Mucosa of rectum (tissue), 2 donors: ENCODE data around the gene CFAP47.
"Not testable (repeated sequence)": the region's sequence is repeated elsewhere in the genome, so short reads cannot be mapped to it uniquely, and the experiment has no call there.

ENCODE experiments used
- H3K27ac ChIP-seq, 2 donors: one replicate each; pipeline ENCODE4 v1.7.0; 2013; ENCODE audit warnings: inconsistent platforms in 2 of 2, low read depth in 2 of 2, low read length in 2 of 2
- H3K27me3 ChIP-seq, 2 donors: one replicate each; pipeline ENCODE4 v1.7.0; 2013; ENCODE audit warnings: low read length in 2 of 2; ENCODE audit not compliant: control insufficient read depth in 2 of 2, insufficient read depth in 2 of 2
- H3K36me3 ChIP-seq, 2 donors: one replicate each; pipeline ENCODE4 v1.7.0; 2013; ENCODE audit warnings: low read length in 2 of 2; ENCODE audit not compliant: control insufficient read depth in 2 of 2, insufficient read depth in 2 of 2
- H3K4me1 ChIP-seq, 2 donors: one replicate each; pipeline ENCODE4 v1.7.0; 2013; ENCODE audit warnings: low read length in 2 of 2, mild to moderate bottlenecking in 1 of 2; ENCODE audit not compliant: control insufficient read depth in 2 of 2, insufficient read depth in 2 of 2
- H3K4me3 ChIP-seq, 2 donors: one replicate each; pipeline ENCODE4 v1.7.0; 2013; ENCODE audit warnings: low read length in 2 of 2
- H3K9ac ChIP-seq, 2 donors: one replicate each; pipeline ENCODE4 v1.7.0; 2013; ENCODE audit warnings: low read length in 2 of 2, low read depth in 1 of 2, mild to moderate bottlenecking in 1 of 2
- H3K9me3 ChIP-seq, 2 donors: one replicate each; pipeline ENCODE4 v1.7.0; 2013; ENCODE audit warnings: low read length in 2 of 2; ENCODE audit not compliant: control insufficient read depth in 2 of 2
- donor health status: healthy.
- donor health status: Normal muscosa, but diverticular disease.

The CFAP47 gene

GRCh38 chrX:36075009-36075408, 155.5 kb downstream of the CFAP47 start:
- H3K4me1 ChIP-seq, H3K9me3 ChIP-seq, H3K4me3 ChIP-seq: not testable (repeated sequence)

DNA sequence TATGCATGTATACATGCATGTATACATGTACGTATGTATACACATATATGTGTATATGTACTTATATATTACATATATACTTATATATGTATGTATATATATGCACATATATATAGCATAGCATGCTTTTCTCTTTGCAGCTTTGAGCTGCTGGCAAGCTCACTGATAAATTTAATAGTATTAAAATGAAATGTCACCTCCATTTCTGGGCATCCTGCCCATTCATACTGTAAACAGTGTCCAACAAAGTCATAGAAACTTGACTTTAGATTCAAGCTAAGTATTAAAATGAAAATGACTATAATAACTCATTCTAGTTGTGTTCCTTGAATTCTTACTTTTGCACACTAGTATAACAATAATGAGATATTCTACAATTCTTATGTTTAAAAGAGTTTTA, 163.7 kb downstream of the CFAP47 start:
- Histone ChIP-seq H3K36me3 (no peaks in the 10 kb centered on the region), H3K27ac (no peak overlapping the region), H3K9ac (no peak overlapping the region), H3K4me1 (no peaks in the 10 kb centered on the region), H3K4me3 (no peak overlapping the region), H3K9me3 (no peaks in the 10 kb centered on the region), H3K27me3 (no peaks in the 10 kb centered on the region)

More at GRCh38 chrX:36075009-36075408, 155.5 kb downstream of the CFAP47 start:
- not testable (repeated sequence) for H3K27me3 ChIP-seq, H3K36me3 ChIP-seq, H3K9ac ChIP-seq, H3K27ac ChIP-seq

DNA sequence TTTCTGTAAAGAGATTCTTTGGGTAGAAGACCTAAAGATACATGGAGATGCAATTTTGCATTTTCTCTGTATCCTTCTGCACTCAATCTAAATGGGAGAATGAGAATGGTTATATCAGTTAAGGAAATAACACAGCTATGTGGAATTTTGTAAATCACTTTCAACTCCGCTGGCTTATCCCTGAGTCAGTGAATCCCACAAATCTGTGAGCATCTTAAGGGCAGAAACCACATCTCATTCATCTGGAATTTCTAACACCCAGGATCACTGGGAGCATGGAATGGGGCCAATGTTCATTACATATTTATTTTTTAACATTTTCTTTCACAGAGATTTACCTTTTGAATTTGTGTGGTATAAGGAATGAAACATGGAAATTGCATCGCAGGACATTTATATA, 167.8 kb downstream of the CFAP47 start:
- Histone ChIP-seq H3K4me3 (no peak overlapping the region), H3K9ac (no peak overlapping the region), H3K27ac (no peak overlapping the region), H3K4me1 (no peaks in the 10 kb centered on the region), H3K9me3 (no peaks in the 10 kb centered on the region), H3K36me3 (no peaks in the 10 kb centered on the region), H3K27me3 (no peaks in the 10 kb centered on the region)

DNA sequence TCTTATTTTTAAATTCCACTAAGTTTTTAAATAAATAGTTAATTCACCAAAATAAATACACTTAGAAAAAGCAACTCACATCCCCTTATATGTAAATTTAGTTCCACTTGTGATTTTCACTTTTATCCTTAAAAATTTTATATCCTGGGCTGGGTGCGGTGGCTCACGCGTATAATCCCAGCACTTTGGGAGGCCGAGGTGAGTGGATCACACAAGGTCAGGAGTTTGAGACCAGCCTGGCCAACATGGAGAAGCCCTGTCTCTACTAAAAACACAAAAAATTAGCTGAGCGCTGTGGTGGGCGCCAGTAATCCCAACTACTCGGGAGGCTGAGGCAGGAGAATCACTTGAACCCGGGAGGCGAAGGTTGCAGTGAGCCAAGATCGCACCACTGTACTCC, 169.4 kb downstream of the CFAP47 start:
- not testable (repeated sequence) for H3K4me1 ChIP-seq, H3K27me3 ChIP-seq

GRCh38 chrX:36102425-36102824, 182.9 kb downstream of the CFAP47 start:
- Histone ChIP-seq H3K4me3 (no peak overlapping the region), H3K36me3 (no peaks in the 10 kb centered on the region), H3K27me3 (no peaks in the 10 kb centered on the region), H3K27ac (no peak overlapping the region), H3K4me1 (no peaks in the 10 kb centered on the region), H3K9ac (no peak overlapping the region), H3K9me3 (no peaks in the 10 kb centered on the region)

More for the DNA sequence above, 169.4 kb downstream of the CFAP47 start:
- not testable (repeated sequence) for H3K9ac ChIP-seq, H3K27ac ChIP-seq, H3K36me3 ChIP-seq, H3K9me3 ChIP-seq, H3K4me3 ChIP-seq

DNA sequence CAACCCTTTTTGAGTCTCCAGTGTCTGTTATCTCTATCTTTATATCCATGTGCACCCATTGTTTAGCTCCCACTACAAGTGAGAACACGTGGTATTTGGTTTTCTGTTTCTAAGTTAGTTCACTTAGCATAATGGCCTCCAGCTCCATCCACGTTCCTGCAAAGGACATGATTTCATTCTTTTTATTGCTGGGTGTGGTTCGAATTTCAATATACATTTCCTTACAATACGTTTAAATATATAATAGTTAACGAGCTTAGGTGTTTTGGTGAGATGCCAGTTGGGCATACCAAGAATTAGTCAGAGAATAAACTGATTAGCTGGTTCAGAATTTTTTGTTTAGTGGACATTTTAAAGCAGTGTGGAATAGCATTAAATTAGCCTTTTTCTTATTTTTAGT, 196.7 kb downstream of the CFAP47 start:
- Histone ChIP-seq H3K9ac (no peak overlapping the region), H3K27ac (no peak overlapping the region), H3K9me3 (no peaks in the 10 kb centered on the region), H3K4me1 (no peaks in the 10 kb centered on the region), H3K27me3 (no peaks in the 10 kb centered on the region), H3K36me3 (no peaks in the 10 kb centered on the region), H3K4me3 (no peak overlapping the region)

DNA sequence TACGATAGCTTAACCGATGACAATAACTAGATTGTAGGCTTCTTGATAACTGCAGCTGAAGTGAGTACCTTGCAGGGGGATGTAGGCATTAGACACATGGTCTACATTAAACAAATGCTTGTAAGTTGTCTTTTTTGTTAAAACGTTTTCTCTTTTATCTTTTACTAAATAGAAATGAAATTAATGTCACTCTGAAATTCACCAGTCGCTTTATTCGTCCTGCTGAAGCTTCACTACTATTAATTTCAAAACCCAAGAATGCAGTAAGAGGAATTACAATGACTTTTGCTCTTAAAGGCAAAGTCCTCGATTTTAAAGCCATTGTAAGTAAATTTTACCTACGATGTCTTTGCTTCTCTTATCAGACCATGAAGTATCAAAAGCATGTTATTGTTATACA, 239.7 kb downstream of the CFAP47 start:
- H3K36me3 ChIP-seq = no peaks in the 10 kb centered on the region
- no peaks in the 10 kb centered on the region for H3K27me3 ChIP-seq
- H3K9ac ChIP-seq = no peak overlapping the region
- no peak overlapping the region for H3K4me3 ChIP-seq
- H3K4me1 ChIP-seq = no peaks in the 10 kb centered on the region
- no peaks in the 10 kb centered on the region for H3K9me3 ChIP-seq
- H3K27ac ChIP-seq = no peak overlapping the region

GRCh38 chrX:36160081-36160480, 240.5 kb downstream of the CFAP47 start:
- no peak overlapping the region for H3K27ac ChIP-seq
- no peaks in the 10 kb centered on the region for H3K36me3 ChIP-seq
- H3K4me1 ChIP-seq = no peaks in the 10 kb centered on the region
- no peaks in the 10 kb centered on the region for H3K9me3 ChIP-seq
- no peak overlapping the region for H3K4me3 ChIP-seq
- no peaks in the 10 kb centered on the region for H3K27me3 ChIP-seq
- no peak overlapping the region for H3K9ac ChIP-seq

DNA sequence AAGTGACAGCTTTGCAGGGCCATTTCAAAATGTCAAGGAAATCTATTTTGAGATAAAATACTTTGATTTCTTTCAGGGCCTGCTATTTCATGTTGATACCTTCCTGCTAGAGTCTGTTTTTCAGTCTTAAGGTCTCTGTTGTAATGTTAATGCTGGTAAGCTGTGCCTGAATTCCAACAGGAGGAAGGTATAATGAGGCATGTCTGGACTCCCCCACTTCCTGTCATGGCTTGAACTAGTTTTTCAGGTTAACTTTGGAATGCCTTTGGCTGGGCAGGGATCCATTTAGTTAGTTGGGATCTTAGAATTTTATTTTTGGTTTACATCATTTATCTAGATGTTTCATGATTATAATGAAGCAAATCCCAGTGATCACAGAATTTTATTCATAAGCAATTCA, 279.0 kb downstream of the CFAP47 start:
- no peaks in the 10 kb centered on the region for H3K9me3 ChIP-seq
- H3K27me3 ChIP-seq = no peaks in the 10 kb centered on the region
- H3K9ac ChIP-seq = no peak overlapping the region
- no peak overlapping the region for H3K27ac ChIP-seq
- H3K36me3 ChIP-seq = no peaks in the 10 kb centered on the region
- no peaks in the 10 kb centered on the region for H3K4me1 ChIP-seq
- H3K4me3 ChIP-seq = no peak overlapping the region

GRCh38 chrX:36199928-36200327, 280.4 kb downstream of the CFAP47 start:
- H3K27ac ChIP-seq = no peak overlapping the region
- H3K36me3 ChIP-seq = no peaks in the 10 kb centered on the region
- H3K9me3 ChIP-seq = no peaks in the 10 kb centered on the region
- H3K4me3 ChIP-seq = no peak overlapping the region
- no peaks in the 10 kb centered on the region for H3K4me1 ChIP-seq
- no peaks in the 10 kb centered on the region for H3K27me3 ChIP-seq
- H3K9ac ChIP-seq = no peak overlapping the region

DNA sequence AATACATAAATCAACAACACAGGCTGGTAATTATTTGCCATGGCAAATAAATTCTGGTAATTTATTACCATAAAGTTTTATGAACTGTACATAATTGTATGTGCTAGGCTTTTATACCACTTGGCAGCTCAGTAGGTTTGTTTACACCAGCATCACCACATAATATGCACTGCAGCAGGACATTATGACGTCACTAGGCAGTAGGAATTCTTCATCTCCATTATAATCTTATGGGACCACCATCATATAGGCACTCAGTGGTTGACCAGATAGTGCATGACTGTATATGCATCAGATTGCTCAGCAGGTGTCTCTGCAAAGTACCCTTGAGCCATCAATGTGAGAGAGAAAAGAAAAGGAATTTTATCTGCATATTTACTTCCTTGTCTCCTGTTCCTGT, 295.4 kb downstream of the CFAP47 start:
- Histone ChIP-seq H3K4me1 (no peaks in the 10 kb centered on the region), H3K27me3 (no peaks in the 10 kb centered on the region)

More for the DNA sequence above, 295.4 kb downstream of the CFAP47 start:
- no peak overlapping the region for H3K4me3 ChIP-seq
- no peaks in the 10 kb centered on the region for H3K36me3 ChIP-seq
- no peaks in the 10 kb centered on the region for H3K9me3 ChIP-seq
- no peak overlapping the region for H3K27ac ChIP-seq
- H3K9ac ChIP-seq = no peak overlapping the region
